BLaER1 (cell line): ENCODE data around the gene PLEKHG5.

Source experiments
- H3K27ac ChIP-seq: shearing (Covaris generic); formaldehyde crosslinking; 2 replicates; pipeline ENCODE4 v1.8.1; 2022
- H3K27me3 ChIP-seq: shearing (Covaris generic); formaldehyde crosslinking; 2 replicates; pipeline ENCODE4 v1.8.1; 2022
- H3K36me3 ChIP-seq: shearing (Covaris generic); formaldehyde crosslinking; 2 replicates; pipeline ENCODE4 v1.8.1; 2022
- H3K4me1 ChIP-seq: shearing (Covaris generic); formaldehyde crosslinking; 2 replicates; pipeline ENCODE4 v1.8.1; 2022
- H3K4me2 ChIP-seq: shearing (Covaris generic); formaldehyde crosslinking; 2 replicates; pipeline ENCODE4 v1.8.1; 2022
- H3K4me3 ChIP-seq: shearing (Covaris generic); formaldehyde crosslinking; 2 replicates; pipeline ENCODE4 v1.8.1; 2022
- H3K9ac ChIP-seq: shearing (Covaris generic); formaldehyde crosslinking; 2 replicates; pipeline ENCODE4 v1.8.1; 2022
- H3K9me3 ChIP-seq: shearing (Covaris generic); formaldehyde crosslinking; 2 replicates; pipeline ENCODE4 v1.8.1; 2022
- H4K20me1 ChIP-seq: shearing (Covaris generic); formaldehyde crosslinking; 2 replicates; pipeline ENCODE4 v1.8.1; 2022
- Cebpa-rat ChIP-seq: shearing (Covaris generic); IDR thresholded peaks from 2 replicates; pipeline ENCODE4 v1.8.1; 2022

Gene PLEKHG5

DNA sequence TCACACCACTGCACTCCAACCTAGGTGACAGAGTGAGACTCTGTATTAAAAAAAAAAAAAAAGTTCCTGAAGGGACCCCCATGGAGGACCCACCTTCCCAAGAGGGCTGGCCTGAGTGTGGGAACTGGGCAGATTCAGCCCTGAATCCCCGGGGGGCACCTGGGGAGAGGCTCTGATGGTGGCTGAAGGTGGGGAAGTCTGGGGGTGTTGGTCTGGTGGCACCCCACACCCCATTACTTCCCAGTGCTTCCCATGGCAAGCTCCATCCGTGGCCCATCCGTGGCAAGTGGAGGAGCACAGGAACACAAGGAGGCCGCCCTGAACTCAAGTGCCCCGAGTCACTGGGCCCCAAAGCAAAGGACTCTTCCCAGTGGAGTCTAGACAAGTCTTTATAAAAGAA is 24.7 kb downstream of the PLEKHG5 start:
- Histone ChIP-seq H4K20me1 (no peaks in the 10 kb centered on the region; the same call in 1 of the 2 replicates), H3K4me3 (no peak overlapping the region), H3K27me3 (peaks cover 52% of the 10 kb centered on the region), H3K27ac (no peak overlapping the region), H3K9me3 (no peaks in the 10 kb centered on the region), H3K4me1 (peaks cover 18% of the 10 kb centered on the region), H3K4me2 (no peak overlapping the region), H3K36me3 (peaks cover 13% of the 10 kb centered on the region; the same call in 1 of the 2 replicates), H3K9ac (no peak overlapping the region)
- no peak for TF ChIP-seq Cebpa-rat

DNA sequence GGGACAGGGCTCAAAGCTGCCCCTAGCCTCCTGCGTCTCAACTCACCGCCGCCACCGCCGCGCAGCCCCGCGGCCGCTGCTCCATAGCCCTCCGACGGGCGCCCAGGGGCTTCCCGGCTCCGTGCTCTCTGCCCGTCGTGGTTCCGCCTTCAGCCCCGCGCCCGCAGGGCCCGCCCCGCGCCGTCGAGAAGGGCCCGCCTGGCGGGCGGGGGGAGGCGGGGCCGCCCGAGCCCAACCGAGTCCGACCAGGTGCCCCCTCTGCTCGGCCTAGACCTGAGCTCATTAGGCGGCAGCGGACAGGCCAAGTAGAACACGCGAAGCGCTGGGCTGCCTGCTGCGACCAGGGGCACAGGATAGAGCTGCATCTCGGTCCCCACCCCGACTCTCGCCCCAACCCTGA is 25.4 kb downstream of the PLEKHG5 start, which contains the start of gene TNFRSF25:
TSS of gene TNFRSF25 (minus strand) at position 151 of the 400 bp plus-strand sequence. CDS start at position 85, 66 bp downstream.
- Histone ChIP-seq H4K20me1 (no peaks in the 10 kb centered on the region; the same call in 1 of the 2 replicates), H3K4me2 (peak within 1 kb of the TSS; percentile 89), H3K4me3 (peak within 1 kb of the TSS; percentile 67), H3K27me3 (peaks cover 54% of the 10 kb centered on the region), H3K27ac (0 out of 2 replicates have a peak within 1 kb of the TSS, but pooled peaks have one; percentile 31), H3K4me1 (peaks cover 21% of the 10 kb centered on the region), H3K9me3 (no peaks in the 10 kb centered on the region), H3K36me3 (peaks cover 17% of the 10 kb centered on the region; the same call in 1 of the 2 replicates), H3K9ac (peak within 1 kb of the TSS; percentile 73)
- TF ChIP-seq Cebpa-rat, result no peak

DNA sequence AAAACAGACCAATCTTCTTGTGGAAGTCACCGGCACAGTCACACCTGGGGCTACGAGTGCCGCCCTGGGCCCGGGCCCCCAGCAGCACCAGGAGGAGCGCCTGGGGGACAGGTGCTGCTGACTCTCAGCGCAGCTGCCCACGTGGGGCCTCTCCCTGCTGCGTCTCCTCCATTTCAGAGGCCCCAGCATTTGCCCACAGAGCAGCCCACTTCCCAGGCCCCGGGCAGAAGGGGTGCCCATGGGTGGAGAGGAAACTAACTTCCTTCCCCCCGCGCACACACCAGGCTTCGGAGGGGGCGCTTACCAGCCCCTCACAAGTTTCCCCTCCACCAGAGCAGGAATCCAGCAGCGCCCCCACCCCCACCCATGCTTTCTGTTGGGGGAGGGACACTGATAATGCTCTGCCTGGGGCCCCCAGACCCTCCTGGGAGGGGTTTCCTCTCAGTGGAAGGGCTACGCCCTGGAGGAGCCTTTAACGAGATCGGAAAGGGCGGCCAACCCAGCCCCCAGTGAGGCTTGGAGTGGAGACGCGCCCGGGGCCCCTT is 25.9 kb downstream of the PLEKHG5 start:
- Histone ChIP-seq H3K4me2 (peak overlapping the region; percentile 89), H3K4me1 (peaks cover 26% of the 10 kb centered on the region), H3K27ac (0 out of 2 replicates have a peak overlapping the region, but pooled peaks have one; percentile 31), H3K4me3 (peak overlapping the region; percentile 67), H3K36me3 (peaks cover 17% of the 10 kb centered on the region; the same call in 1 of the 2 replicates), H3K9me3 (no peaks in the 10 kb centered on the region), H3K27me3 (peaks cover 54% of the 10 kb centered on the region), H4K20me1 (no peaks in the 10 kb centered on the region; the same call in 1 of the 2 replicates), H3K9ac (peak overlapping the region; percentile 73)
- TF ChIP-seq Cebpa-rat, result no peak

DNA sequence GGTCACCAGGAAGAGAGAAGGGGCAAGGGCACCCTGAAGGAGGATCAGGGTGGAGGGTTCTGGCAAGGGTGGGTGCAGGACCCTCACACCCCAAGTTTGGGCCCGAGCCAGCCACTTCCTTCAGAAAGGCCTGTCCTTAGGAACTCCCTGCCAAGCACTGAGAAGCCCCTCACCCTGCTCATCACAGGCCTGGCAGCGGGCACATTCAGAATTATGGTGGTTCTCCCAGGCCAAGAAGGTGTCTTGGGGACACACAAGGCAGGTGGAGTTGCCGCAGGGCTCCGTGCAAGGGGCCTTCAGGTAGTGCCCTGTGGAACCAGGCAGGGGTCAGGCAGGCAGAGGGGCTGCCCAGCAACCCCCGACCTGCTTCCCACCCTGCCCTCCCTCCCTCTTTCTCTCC is 26.6 kb downstream of the PLEKHG5 start:
- Histone ChIP-seq H3K9me3 (no peaks in the 10 kb centered on the region), H3K36me3 (peaks cover 17% of the 10 kb centered on the region; the same call in 1 of the 2 replicates), H4K20me1 (no peaks in the 10 kb centered on the region; the same call in 1 of the 2 replicates), H3K4me3 (no peak overlapping the region), H3K9ac (no peak overlapping the region), H3K27ac (no peak overlapping the region), H3K4me2 (peak overlapping the region; percentile 89), H3K4me1 (peaks cover 32% of the 10 kb centered on the region), H3K27me3 (peaks cover 54% of the 10 kb centered on the region)
- no peak for TF ChIP-seq Cebpa-rat

DNA sequence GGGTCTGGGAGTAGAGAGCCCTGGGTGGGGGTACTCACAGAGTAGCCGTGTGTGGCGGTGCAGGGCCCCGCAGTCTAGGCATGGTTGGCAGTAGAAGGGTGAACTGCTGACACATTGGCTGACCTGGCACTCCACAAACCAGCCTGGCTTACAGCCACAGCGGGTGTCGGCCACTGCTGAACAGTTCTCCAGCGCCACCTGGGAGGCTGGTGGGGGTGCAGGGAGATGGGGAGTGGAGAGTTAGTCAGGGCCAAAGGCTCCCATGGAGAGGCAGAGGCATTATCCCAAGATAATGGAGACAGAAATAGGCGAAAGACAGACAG is 27.0 kb downstream of the PLEKHG5 start:
- Histone ChIP-seq H3K4me2 (peak overlapping the region; percentile 89; the same call in 1 of the 2 replicates), H3K9me3 (no peaks in the 10 kb centered on the region), H3K27ac (no peak overlapping the region), H3K27me3 (peaks cover 54% of the 10 kb centered on the region), H4K20me1 (no peaks in the 10 kb centered on the region; the same call in 1 of the 2 replicates), H3K36me3 (peaks cover 17% of the 10 kb centered on the region; the same call in 1 of the 2 replicates), H3K4me3 (no peak overlapping the region), H3K9ac (no peak overlapping the region), H3K4me1 (peaks cover 37% of the 10 kb centered on the region)
- TF ChIP-seq Cebpa-rat, result no peak

DNA sequence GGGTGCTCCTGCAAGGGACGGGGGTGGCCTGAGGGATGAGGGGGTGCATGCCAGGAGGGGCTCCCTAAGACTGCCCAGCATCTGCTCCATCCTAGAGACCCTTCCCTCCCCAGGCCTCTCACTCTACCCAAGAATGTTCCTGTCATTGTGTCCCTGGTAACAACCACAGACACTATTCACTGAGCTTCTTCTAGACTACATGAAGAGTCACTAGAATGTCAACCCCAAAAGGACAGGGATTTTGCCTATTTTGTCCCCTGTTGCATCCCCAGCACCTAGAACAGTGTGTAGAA is 28.4 kb downstream of the PLEKHG5 start:
- peaks cover 38% of the 10 kb centered on the region for H3K4me1 ChIP-seq
- H3K4me3 ChIP-seq, result no peak overlapping the region
- peaks cover 17% of the 10 kb centered on the region; the same call in 1 of the 2 replicates for H3K36me3 ChIP-seq
- no peak for TF ChIP-seq Cebpa-rat
- no peak overlapping the region for H3K27ac ChIP-seq
- H3K4me2 ChIP-seq, result no peak overlapping the region
- H4K20me1 ChIP-seq, result no peaks in the 10 kb centered on the region; the same call in 1 of the 2 replicates
- peaks cover 57% of the 10 kb centered on the region for H3K27me3 ChIP-seq
- H3K9me3 ChIP-seq, result no peaks in the 10 kb centered on the region
- H3K9ac ChIP-seq, result no peak overlapping the region

DNA sequence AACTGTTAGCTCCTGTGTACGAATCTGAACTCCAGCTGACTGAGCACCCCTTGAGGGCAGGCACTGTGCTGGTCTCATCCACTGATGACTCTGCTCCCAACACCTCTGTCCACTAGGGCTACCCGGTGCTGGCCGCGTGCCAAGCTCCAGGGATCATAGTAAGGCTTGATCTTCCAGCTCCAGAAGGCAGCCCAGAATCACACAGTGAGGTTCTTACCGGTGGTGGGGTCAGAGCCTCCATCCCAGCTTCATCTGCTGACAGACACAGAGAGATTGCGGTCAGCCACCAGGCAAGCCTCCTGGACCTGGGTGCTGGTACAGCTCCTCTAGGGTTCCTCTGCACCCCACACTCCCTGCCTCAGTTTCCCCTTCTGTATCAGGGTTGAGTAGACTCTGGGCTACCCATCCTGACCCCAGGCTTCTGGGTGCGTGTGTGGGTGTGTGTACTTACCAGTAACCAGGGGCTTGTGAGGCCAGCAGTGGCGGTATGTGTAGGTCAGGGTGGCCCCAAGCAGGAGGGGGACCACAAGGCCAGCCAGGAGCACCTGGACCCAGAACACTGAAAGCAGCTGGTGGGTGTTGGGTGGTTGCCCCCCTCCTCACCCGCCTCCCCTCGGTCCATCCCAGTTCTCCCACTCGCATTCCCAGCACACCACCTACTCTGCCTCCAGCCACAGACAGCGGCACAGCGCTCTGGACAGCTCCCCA is 28.9 kb downstream of the PLEKHG5 start:
- Histone ChIP-seq H3K4me2 (no peak overlapping the region), H3K9ac (no peak overlapping the region), H3K4me3 (no peak overlapping the region), H3K27ac (no peak overlapping the region), H3K4me1 (peaks cover 38% of the 10 kb centered on the region), H4K20me1 (no peaks in the 10 kb centered on the region; the same call in 1 of the 2 replicates), H3K27me3 (peaks cover 58% of the 10 kb centered on the region), H3K9me3 (no peaks in the 10 kb centered on the region), H3K36me3 (peaks cover 17% of the 10 kb centered on the region; the same call in 1 of the 2 replicates)
- TF ChIP-seq Cebpa-rat, result no peak

DNA sequence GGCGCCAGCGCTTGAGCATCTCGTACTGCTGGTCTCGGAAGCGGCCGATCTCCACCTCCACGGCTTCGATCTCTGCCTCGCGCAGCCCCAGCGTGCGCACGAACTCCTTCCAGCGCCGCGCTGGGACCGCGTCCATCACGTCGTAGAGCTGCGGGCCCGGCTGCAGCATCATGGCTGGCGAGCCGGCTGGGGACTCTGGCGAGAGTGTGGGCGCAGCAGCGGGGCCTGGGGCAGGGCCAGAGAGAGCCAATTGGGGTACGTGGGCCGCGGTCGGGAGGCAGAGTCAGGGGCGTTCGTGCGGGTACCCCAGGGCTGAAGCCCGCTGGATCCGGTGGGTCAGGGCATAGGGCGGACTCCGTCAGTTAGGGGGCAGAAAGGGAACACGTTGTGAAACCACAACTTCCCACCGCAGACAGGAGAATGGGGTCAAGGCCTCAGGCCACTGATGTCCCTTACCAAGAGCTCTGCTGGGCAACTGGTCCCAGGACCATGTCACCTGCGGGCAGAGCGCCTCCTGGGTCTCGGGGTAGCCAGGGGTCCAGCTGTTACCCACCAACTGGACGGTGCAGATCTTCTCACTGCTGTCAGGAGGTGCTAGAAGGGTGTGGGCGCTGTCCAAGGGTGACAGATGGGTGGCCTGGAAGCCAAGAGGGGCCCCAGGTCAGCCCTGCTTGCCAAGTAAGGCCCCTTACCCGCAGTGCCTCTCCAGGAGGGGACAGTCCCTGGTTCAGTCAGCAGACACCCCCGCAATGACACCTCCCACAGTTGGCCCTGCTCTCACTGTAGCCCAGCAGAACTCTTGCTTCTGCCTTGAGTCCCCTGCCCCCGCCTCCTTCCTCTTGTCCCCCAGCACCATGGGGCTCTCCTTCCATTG is 29.7 kb downstream of the PLEKHG5 start:
- Histone ChIP-seq H4K20me1 (no peaks in the 10 kb centered on the region; the same call in 1 of the 2 replicates), H3K9ac (no peak overlapping the region), H3K4me2 (0 out of 2 replicates have a peak overlapping the region, but pooled peaks have one; percentile 81), H3K4me1 (peaks cover 38% of the 10 kb centered on the region), H3K27ac (no peak overlapping the region), H3K4me3 (no peak overlapping the region), H3K36me3 (peaks cover 17% of the 10 kb centered on the region; the same call in 1 of the 2 replicates), H3K9me3 (no peaks in the 10 kb centered on the region), H3K27me3 (peaks cover 58% of the 10 kb centered on the region)
- no peak for TF ChIP-seq Cebpa-rat

DNA sequence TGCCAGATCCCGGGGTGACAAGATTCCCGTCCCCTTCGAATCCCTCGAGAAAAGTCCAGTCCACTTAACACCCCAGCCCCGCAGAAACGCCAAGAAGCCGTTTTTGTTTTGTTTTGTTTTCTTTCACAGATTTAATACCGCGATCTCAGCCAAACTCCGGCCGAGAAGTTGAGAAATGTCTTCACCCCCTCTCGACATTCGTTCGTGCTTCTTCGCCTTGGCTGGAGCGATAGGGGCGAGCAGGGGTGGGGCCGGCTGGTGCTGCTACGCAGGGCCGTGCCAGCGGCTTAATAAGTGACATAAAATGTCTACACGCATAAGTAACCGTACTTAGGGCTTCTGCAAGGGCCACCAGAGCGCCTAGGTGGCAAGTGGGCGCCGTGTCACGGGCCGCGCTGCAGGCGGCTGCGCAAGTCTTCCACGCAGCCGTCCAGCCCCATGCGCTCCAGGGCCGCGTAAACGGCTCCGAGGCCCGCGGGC is 30.4 kb downstream of the PLEKHG5 start:
- H4K20me1 ChIP-seq, result no peaks in the 10 kb centered on the region; the same call in 1 of the 2 replicates
- peak overlapping the region; percentile 60; the same call in 1 of the 2 replicates for H3K27ac ChIP-seq
- peaks cover 34% of the 10 kb centered on the region for H3K4me1 ChIP-seq
- no peak for TF ChIP-seq Cebpa-rat
- no peaks in the 10 kb centered on the region for H3K9me3 ChIP-seq
- H3K27me3 ChIP-seq, result peaks cover 58% of the 10 kb centered on the region
- no peak overlapping the region for H3K4me3 ChIP-seq
- peak overlapping the region; percentile 81 for H3K4me2 ChIP-seq
- H3K36me3 ChIP-seq, result peaks cover 17% of the 10 kb centered on the region; the same call in 1 of the 2 replicates
- H3K9ac ChIP-seq, result peak overlapping the region; percentile 53; the same call in 1 of the 2 replicates
